GM21447 (cell line): Measurements from ENCODE around the gene PRKAG3.
"Not testable (repeated sequence)": the region's sequence is repeated elsewhere in the genome, so short reads cannot be mapped to it uniquely, and the experiment has no call there.

Source experiments
- ATAC-seq: cut with Tn5 transposase; IDR thresholded peaks from one replicate; pipeline ENCODE4 v1.9.1; 2021; ENCODE audit not compliant: unreplicated experiment

PRKAG3 gene

GRCh38 chr2:218785103-218785502 is 46.5 kb downstream of the PRKAG3 start:
- no peak for ATAC-seq

GRCh38 chr2:218783688-218784087 is 47.9 kb downstream of the PRKAG3 start:
- ATAC-seq, result no peak

GRCh38 chr2:218782528-218782844 is 49.1 kb downstream of the PRKAG3 start:
- ATAC-seq, result no peak

- no peak for ATAC-seq
These were observed 49.7 kb downstream of the PRKAG3 start, which contains the start of gene CYP27A1 for GRCh38 chr2:218781691-218782527. Gene CYP27A1, plus strand, starts transcription at chr2:218782147. Its CDS starts 36 bp downstream, at chr2:218782183.

- ATAC-seq, result no peak
These were observed 50.5 kb downstream of the PRKAG3 start for GRCh38 chr2:218780851-218781690.

GRCh38 chr2:218780046-218780445 is 51.6 kb downstream of the PRKAG3 start:
- ATAC-seq, result no peak

- ATAC-seq, result no peak
These were observed 54.2 kb downstream of the PRKAG3 start for GRCh38 chr2:218777276-218777990.

- no peak for ATAC-seq
These were observed 55.1 kb downstream of the PRKAG3 start for GRCh38 chr2:218776488-218776887.

- ATAC-seq, result no peak
These were observed 57.7 kb downstream of the PRKAG3 start for GRCh38 chr2:218773881-218774280.

- ATAC-seq, result not testable (repeated sequence)
These were observed 58.8 kb downstream of the PRKAG3 start for GRCh38 chr2:218772759-218773158.
